ENCODE results near the gene PHB1.

GRCh38 chr17:49393491-49394255 is 21.0 kb downstream of the PHB1 start:
- no peak for TF ChIP-seq POLR2A (IDR thresholded peaks at IDR 0.05; ENCODE audit: low read depth, low read length)
- no peak for TF ChIP-seq POLR2AphosphoS5 (IDR thresholded peaks at IDR 0.05; ENCODE audit: low read depth, low read length)
